GM12864 (cell line): ENCODE results near the gene STAT3.

ENCODE experiments used
- DNase-seq: peaks from one replicate; pipeline ENCODE4 v3.0.0-alpha.2; 2011; ENCODE audit warnings: low read depth
- H3K4me3 ChIP-seq: 2 replicates; pipeline ENCODE4 v1.5.1; 2011; ENCODE audit warnings: mild to moderate bottlenecking, low read depth, low read length, control low read depth
- TF ChIP-seq, protein P1 (sequence below): IDR thresholded peaks from 2 replicates; pipeline ENCODE4 v1.5.1; 2011; ENCODE audit warnings: low read depth, mild to moderate bottlenecking, moderate library complexity, low read length, control low read depth, inconsistent platforms; ENCODE audit errors: missing control alignments

Gene STAT3

DNA sequence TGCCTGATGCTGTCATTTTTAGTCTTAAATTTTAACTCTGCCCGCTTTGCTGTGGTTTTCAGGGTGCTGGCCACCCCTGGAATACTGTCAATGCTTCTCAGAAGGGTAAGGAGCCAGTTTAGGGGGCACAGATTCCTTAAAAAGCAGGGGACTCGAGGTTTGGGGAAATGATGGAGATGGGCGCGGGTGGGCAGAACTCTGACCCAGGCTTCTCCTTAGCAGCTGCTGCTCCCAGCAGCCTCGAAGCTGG is 76.3 kb downstream of the STAT3 start:
- no peak overlapping the region; the same call in 1 of the 2 replicates for H3K4me3 ChIP-seq
- no peak for DNase-seq
- TF ChIP-seq, protein P1, sequence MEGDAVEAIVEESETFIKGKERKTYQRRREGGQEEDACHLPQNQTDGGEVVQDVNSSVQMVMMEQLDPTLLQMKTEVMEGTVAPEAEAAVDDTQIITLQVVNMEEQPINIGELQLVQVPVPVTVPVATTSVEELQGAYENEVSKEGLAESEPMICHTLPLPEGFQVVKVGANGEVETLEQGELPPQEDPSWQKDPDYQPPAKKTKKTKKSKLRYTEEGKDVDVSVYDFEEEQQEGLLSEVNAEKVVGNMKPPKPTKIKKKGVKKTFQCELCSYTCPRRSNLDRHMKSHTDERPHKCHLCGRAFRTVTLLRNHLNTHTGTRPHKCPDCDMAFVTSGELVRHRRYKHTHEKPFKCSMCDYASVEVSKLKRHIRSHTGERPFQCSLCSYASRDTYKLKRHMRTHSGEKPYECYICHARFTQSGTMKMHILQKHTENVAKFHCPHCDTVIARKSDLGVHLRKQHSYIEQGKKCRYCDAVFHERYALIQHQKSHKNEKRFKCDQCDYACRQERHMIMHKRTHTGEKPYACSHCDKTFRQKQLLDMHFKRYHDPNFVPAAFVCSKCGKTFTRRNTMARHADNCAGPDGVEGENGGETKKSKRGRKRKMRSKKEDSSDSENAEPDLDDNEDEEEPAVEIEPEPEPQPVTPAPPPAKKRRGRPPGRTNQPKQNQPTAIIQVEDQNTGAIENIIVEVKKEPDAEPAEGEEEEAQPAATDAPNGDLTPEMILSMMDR = no peak

GRCh38 chr17:42311240-42312034 is 76.8 kb downstream of the STAT3 start:
- TF ChIP-seq, protein P1 = no peak
- H3K4me3 ChIP-seq = no peak overlapping the region
- no peak for DNase-seq

- H3K4me3 ChIP-seq = no peak overlapping the region
- DNase-seq = no peak
- TF ChIP-seq, protein P1 = no peak
Measured at GRCh38 chr17:42310787-42311215, 77.4 kb downstream of the STAT3 start.

DNA sequence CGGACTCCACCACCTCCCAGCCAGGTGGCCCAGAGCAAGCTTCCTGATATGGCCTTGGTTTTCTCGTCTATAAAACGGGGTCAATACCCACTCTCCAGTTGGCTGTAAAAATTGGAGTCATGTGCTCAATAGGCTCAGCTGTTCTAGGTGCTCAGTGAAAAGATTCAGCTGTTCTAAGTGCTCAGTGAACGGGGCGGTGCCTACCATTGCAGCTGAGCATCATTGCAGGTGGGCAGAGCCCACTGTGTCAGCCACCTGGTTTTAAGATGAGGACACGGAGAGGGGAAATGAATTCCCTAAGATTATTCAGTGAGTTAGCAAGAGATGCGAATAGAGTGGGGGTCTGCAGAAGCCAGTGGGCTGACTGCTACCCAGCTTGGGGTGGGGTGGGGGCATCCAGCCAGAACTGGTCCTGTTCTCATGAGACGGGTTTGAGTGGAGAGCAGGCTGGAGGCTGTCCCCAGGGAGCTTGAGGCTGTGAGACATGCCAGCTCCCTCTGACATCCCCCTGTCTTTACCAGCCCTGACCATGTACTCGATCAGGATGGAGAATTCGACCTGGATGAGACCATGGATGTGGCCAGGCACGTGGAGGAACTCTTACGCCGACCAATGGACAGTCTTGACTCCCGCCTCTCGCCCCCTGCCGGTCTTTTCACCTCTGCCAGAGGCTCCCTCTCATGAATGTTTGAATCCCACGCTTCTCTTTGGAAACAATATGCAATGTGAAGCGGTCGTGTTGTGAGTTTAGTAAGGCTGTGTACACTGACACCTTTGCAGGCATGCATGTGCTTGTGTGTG is 78.1 kb downstream of the STAT3 start:
- no peak overlapping the region for H3K4me3 ChIP-seq
- TF ChIP-seq, protein P1 = no peak
- DNase-seq = no peak

- no peak overlapping the region for H3K4me3 ChIP-seq
- TF ChIP-seq, protein P1 = no peak
- no peak for DNase-seq
Measured at GRCh38 chr17:42309142-42309541, 79.1 kb downstream of the STAT3 start.

- H3K4me3 ChIP-seq = no peak overlapping the region
- no peak for DNase-seq
- TF ChIP-seq, protein P1 = no peak
Measured at GRCh38 chr17:42308446-42308845, 79.8 kb downstream of the STAT3 start.
